H7 (cell line): Measurements from ENCODE around the gene ALDOC. TPM values are rescaled to one million over a fixed set of nuclear protein-coding genes. Genes with fewer than 3 reads are reported as not detected.

Experiments used
- DNase-seq: peaks from one replicate; pipeline ENCODE4 v3.0.0; 2012
- H3K27me3 ChIP-seq: 2 replicates; pipeline ENCODE4 v1.6.0; 2011; ENCODE audit warnings: mild to moderate bottlenecking, low read length; ENCODE audit not compliant: control insufficient read depth, insufficient read depth
- H3K36me3 ChIP-seq: replicated peaks from 2 replicates; pipeline ENCODE4 v1.5.1; 2011; ENCODE audit warnings: low read length; ENCODE audit not compliant: control insufficient read depth, insufficient read depth
- H3K4me3 ChIP-seq: 2 replicates; pipeline ENCODE4 v1.5.1; 2011; ENCODE audit warnings: low read depth, mild to moderate bottlenecking, control low read depth, low read length, moderate library complexity; ENCODE audit not compliant: insufficient read depth
- total RNA-seq: library from RNA; depleted of rRNA; stranded (reverse); fragments of >200 nt; shearing (Covaris generic); gene quantifications from 2 replicates; pipeline ENCODE4 v1.2.3, GENCODE V29; 2014

Gene ALDOC
- total RNA-seq, 1 experiment from 2014 or later = 69.9 TPM

DNA sequence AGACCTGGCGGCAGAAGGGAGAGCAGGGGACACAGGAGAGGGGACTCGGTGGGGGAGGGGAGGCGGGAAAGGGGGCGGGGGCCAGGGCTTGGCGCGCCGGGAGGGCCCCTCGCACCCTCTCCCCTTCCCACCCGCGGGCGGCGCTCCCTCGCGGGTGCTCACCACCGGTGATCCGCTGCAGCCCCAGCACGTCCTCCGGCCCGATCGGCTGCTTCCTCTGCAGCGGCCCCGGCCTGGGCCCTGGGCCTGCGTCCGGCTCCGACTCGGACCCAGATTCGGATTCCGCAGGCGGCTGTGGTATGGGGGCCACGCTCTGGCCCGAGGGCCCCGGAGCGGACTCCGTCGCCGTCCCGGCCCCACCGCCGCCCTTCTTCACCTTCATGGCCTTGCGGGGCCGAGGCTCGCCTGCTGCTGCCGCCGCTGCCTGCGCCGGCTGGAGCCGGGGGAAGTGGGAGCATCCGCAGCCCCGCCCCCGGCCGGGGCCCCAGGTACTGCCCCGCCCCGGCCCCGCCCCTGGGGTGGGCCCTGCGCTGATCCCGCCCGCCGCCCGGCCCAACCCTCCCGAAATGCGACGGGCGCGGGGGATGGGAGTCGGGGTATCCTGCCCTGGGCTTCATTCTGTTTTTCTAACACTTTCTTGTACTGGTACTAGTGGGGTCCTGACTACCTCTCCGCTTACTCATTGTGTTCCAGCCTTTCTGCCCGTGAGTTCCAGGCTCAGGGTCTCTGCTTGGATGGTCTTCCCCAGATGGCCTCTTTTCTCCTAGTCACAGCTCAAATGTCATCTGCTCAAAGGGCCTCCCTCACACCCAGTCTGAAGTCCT, 24.3 kb downstream of the ALDOC start, which contains the start of gene UNC119:
TSS of gene UNC119 (minus strand) at position 449 of the 824 bp plus-strand sequence. CDS start at position 382, 67 bp downstream.
- peak; percentile 100 for DNase-seq
- Histone ChIP-seq H3K4me3 (peak within 1 kb of the TSS; percentile 92), H3K36me3 (peaks cover 10% of the 10 kb centered on the region), H3K27me3 (peaks cover 2% of the 10 kb centered on the region)

DNA sequence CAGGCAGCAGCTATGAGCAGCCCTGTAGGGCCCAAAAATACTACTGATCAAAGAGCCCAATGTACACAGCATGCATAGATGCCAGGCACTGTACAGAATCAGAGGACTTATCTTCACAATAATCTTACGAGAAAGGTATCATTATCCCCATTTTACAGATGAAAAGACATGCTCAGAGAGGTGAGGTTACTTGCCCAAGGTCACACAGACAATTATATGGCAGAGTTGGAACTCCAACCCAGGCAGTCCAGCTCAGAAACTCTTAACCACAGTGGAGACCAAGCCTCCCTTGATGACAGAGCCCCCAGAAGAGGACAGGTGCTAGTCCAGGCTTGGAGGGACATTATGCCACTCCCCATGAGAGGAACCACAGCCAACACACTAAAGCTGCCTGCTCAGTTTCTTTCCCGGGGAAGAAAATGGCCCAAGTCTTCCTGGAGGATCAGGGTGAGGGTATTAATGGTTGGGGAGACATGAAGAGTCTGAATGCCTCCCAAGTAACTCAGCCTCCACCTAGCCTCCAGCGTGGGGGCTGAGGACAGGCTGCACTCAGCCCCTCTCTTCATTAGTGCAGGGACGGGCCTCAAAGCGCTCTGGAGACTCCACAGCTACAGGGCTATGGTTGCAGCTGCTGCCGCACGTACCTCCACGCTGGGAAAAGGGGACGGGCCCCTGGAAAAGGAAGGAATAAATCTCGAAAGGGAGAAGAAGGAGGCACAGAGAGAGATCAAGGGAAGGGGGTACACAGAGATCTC, 25.1 kb downstream of the ALDOC start:
- no peak for DNase-seq
- Histone ChIP-seq H3K27me3 (peaks cover 2% of the 10 kb centered on the region), H3K36me3 (peaks cover 8% of the 10 kb centered on the region), H3K4me3 (peak overlapping the region; percentile 92)

DNA sequence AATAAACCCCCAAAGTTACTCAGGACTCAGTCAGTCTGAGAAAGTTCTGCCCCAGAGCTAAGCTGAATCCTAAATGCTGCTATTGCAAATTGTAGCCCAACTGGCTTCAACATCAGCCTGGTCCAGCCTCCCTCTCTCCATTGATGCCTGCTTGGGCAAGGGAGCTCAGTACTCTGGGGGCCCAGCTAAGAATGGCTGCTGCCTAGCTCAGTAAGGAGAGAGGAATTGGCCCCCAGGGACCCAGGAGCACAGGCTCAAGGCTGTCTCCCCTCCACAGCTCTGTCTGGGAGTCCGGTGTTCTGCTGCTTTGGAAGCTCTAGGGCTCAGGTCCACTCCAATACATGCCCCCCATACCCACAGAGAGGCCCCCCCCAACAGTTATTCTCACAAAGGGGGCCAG, 25.8 kb downstream of the ALDOC start:
- H3K4me3 ChIP-seq = no peak overlapping the region
- no peak for DNase-seq
- H3K27me3 ChIP-seq = peaks cover 2% of the 10 kb centered on the region
- peaks cover 9% of the 10 kb centered on the region for H3K36me3 ChIP-seq

DNA sequence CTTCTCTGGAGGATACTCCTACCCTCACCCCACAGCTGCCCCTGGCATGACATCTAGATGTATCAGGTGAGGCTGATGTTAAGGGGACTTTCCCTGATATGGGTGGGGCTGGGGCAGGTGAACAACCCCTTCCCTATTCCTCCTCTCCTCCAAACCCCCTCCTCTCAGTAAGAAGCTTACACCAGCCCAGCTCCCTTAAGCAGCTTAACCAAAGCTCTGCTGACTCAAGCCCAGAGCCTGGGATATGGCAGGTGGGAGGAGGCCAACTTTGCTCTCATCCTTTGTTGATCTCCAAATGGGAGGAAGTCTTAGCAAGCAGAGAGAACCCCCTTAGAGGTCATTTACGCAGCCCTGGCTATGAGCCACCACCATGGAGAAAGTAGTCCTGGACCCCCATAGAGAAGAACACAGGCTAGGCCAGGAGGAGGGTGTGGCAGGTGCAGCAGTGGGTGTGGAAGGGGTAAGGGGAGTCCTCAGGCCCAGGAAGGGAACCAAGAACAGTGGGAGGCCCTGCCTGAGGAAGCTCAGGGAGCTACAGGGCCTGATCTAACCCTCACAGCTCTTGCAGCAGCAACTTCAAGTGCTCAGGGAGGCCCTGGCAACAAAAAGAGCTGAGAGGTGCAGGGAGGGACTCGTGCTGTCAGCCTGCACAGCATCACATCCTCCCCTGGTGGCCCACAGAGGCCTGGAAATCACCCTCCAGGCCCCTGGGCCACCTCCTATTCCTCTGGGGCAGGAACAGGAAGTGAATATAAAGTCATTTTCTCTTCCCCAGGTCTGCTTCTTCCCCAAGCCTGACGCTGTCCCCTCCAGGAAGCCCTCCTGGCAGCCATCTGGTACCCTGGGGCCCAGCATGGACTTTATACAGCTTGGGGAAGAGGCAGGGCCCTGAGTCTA, 27.2 kb downstream of the ALDOC start:
- Histone ChIP-seq H3K27me3 (peaks cover 2% of the 10 kb centered on the region), H3K36me3 (peaks cover 9% of the 10 kb centered on the region), H3K4me3 (no peak overlapping the region)
- no peak for DNase-seq

DNA sequence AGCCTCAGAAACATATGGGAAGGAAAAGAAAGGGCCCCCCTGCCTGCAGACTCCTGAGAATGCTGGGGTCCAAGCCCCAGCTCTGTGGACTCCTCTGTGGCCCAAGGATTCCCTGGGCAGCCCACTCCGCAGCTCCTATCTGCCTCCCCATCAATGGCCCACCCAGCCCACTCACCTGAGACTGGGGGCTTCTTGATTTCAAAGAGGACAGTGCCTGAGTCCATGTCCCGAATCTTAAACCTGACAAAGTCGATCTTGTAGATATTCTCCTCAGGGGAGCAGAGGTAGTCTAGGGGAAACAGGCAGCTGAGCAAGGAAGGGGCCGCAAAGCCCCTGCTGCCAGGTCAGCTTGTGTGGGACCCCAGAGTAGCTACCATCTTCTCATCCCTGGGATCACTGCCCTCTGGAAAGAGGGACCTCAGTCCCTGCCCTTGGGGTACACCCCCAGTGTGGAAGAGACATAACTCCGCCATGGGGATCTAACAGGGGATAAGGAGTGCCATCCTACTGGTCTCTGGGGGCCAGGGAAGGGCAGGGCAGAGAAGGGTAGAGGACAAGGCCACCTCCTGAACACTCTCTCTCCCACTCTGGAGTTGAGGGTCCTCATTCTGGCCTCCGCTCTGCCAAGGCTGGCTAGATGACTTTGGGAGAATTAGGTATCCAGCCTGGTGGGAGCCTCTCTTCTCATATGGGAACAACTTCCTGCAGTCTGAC, 28.1 kb downstream of the ALDOC start:
- H3K36me3 ChIP-seq = peaks cover 4% of the 10 kb centered on the region
- DNase-seq = no peak
- H3K27me3 ChIP-seq = peaks cover 2% of the 10 kb centered on the region
- no peak overlapping the region for H3K4me3 ChIP-seq

DNA sequence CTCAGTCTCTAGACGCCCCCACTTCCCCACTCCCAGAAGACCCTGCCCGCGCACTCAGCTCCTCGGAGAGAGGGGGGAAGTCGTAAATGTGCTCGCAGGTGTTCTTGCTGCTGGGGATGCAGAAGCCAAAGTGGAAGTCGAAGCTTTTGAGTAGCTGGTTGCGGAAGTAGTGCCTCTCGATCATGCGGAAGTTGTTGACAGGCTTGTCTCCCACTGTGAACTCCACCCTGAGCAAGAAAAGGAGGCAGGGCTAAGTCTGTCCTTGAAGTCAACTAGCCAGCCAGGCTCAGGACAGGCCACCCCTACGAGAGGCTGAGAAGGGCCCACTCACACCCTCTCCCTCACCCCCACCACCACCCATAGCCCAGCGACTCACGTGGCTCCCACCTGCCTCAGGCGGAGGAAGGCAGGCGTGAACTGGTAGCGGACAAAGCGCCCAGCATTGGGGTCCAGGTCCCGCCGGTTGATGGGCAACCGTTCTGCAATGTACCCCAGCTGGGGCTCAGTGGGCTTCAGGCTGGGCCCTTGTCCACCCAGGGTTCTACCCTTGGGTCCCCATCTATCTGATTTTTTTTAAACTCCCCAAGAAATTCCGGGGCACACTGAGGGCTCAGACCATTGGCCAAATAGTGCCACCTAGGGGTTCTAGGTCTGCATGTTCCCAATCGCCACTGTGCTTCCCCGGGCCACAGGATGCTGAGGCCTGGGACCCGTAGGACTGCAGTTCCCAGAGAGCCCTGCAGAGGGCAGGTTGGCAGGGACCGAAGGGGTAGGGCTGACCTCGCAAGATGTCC, 28.9 kb downstream of the ALDOC start:
- DNase-seq = peak; percentile 95
- H3K4me3 ChIP-seq = no peak overlapping the region
- H3K36me3 ChIP-seq = peaks cover 4% of the 10 kb centered on the region
- peaks cover 2% of the 10 kb centered on the region for H3K27me3 ChIP-seq

DNA sequence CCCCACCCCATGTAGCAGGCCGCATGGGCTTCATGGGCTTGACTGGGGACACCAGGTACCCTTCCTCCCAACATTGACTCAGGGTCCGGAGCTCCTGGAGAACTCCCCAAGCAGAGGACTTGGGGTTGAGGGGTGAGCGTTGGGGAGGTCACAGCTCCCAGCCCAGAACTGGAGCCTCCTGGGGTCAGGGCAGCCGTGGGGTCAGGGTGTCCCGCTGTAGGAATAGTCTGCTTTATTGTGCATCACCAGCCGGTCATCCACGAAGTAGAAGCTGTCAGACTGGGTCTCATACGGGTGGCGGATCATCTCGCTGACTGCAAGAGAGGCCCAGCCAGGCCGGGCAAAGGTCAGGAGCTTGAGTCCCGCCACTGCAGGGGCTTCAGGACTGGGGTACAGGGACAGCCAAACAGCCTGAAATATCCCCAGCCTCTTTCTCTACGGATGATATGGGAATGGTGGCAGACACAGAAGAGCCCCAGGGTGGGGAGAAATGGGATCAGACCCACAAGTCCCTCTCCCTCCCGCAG, 29.5 kb downstream of the ALDOC start:
- Histone ChIP-seq H3K4me3 (no peak overlapping the region), H3K27me3 (peaks cover 2% of the 10 kb centered on the region), H3K36me3 (peaks cover 4% of the 10 kb centered on the region)
- DNase-seq = no peak

DNA sequence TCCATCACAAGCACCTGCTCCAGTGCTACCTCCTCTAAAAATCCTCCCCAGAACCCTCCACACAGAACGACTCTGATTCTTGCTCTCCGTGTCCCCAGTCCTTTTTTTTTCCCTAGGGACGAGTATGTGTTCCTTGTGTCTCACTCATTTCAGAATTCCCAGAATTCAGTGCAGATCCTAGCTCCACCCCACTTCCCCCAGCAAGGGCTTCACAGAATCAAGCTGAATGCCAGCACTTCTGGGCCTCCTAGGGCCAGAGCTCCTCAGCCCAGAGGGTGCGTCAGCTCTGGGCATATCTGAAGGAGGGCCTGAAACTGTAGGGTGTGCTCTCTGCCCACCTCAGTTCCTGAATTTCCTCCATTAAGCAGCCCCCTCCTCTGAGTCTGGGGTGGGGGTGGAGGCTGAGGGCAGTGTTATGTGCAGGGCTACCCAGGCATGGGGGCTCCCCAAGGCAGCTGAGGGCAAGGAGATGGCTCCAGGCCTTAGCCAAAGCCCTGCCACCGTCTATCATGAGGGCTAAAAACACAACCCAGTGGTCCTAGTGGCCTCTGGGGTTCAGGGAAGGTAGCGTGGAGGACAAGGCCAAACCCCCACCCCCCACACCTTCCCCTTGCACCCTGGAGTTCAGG, 30.8 kb downstream of the ALDOC start:
- H3K27me3 ChIP-seq = no peaks in the 10 kb centered on the region
- peak; percentile 32 for DNase-seq
- peaks cover 4% of the 10 kb centered on the region for H3K36me3 ChIP-seq
- no peak overlapping the region for H3K4me3 ChIP-seq

DNA sequence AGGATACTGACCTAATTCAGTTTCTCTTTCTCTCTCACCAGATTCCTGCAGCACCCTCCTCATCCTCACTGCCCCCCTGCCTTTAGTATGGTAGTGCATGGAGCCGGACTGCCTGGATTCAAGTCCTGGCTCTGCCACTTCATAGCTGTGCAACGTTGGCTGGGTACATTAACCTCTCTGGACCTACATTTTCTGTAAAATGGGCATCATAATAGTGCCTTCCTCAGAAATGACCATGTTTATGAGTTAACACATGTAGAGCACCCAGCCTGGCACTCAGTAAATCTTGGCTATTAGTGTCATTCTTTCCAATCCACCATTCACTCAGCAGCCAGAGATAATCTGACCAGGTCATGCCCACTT, 31.6 kb downstream of the ALDOC start:
- Histone ChIP-seq H3K27me3 (no peaks in the 10 kb centered on the region), H3K4me3 (no peak overlapping the region)

DNA sequence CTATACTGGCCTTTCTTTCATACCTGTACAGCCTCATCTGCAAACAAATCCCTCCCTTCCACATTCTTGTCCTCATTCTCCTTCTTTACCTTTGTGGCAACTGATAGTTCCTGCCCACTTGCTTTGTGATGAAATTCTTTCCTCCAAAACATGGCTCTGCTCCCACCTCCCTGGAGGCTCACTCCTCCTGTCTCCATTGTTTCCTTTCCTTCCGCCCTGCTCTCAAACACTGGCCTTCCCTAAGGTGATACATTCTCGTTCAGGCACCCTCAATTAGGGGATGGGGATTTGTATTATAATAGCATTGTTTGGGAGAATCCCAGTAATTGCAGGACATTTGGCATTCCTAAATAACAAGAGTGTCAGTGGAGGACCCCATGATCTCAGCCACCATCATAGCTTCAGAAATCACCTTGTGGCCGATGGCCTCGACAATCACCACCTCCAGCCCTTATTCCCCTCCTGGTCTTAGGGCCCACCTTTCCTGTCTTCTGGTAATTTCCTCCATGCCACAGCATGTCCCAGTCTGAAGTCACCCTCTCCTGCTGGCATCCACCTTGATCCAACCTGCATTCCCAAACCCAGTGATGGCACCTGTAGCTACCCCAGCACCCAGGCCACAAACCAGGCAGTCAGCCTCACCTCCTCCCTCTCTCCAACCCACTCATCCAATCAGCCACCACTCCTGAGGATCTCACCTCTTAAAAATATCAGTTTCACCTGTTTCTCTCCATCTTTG, 32.1 kb downstream of the ALDOC start:
- DNase-seq = peak; percentile 43
- peaks cover 4% of the 10 kb centered on the region for H3K36me3 ChIP-seq
- H3K4me3 ChIP-seq = no peak overlapping the region
- H3K27me3 ChIP-seq = no peaks in the 10 kb centered on the region

More for the DNA sequence above, 31.6 kb downstream of the ALDOC start:
- DNase-seq = no peak
- H3K36me3 ChIP-seq = peaks cover 4% of the 10 kb centered on the region

DNA sequence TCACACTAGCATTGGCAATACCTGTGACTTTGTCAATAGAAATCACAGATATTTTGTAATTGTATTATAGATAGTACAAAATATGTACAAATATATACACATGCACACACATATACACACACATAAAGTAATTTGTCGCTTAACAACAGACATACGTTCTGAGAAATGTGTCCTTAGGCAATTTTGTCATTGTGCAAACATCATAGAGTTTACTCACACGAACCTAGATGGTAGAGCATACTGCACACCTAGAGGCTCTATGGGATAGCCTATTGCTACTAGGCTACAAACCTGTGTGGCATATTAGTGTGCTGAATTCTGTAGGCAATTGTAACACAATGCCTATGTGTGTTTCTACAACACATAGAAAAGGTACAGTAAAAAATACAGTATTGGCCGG, 35.3 kb downstream of the ALDOC start:
- DNase-seq = no peak
- Histone ChIP-seq H3K4me3 (no peak overlapping the region), H3K36me3 (0 out of 2 replicates have a peak, but pooled peaks cover under 1% of the 10 kb centered on the region), H3K27me3 (no peaks in the 10 kb centered on the region)

DNA sequence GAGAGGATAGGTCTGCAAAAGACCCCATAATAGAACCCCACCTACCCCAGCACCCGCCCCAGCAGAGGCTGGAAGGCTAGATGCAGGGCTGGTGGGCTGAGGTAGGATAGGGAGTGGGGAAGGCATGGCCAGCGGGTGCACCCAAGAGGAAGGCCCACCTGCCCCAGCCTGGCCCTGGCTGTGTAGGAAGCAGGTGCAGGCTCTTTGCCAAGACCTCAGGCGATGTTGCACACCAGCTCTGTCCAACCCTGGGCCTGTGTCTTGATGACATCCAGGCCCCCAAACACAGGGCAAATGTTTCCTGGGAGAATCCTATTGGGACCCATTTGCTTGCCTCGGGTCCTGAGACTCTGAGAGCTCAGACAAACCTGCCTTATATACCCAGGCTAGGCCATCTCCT, 36.5 kb downstream of the ALDOC start:
- Histone ChIP-seq H3K36me3 (no peaks in the 10 kb centered on the region), H3K4me3 (no peak overlapping the region), H3K27me3 (no peaks in the 10 kb centered on the region)
- peak; percentile 32 for DNase-seq
